ENCODE data around the gene TMUB2.

TMUB2 gene

GRCh38 chr17:44204441-44204882 lies 17.7 kb downstream of the TMUB2 start:
- DNase-seq = no peak

GRCh38 chr17:44205962-44206824 lies 19.4 kb downstream of the TMUB2 start:
- no peak for DNase-seq

- DNase-seq = no peak
Measured at GRCh38 chr17:44206825-44207155, 20.0 kb downstream of the TMUB2 start.

- no peak for DNase-seq
Measured at GRCh38 chr17:44207319-44207718, 20.5 kb downstream of the TMUB2 start.

DNA sequence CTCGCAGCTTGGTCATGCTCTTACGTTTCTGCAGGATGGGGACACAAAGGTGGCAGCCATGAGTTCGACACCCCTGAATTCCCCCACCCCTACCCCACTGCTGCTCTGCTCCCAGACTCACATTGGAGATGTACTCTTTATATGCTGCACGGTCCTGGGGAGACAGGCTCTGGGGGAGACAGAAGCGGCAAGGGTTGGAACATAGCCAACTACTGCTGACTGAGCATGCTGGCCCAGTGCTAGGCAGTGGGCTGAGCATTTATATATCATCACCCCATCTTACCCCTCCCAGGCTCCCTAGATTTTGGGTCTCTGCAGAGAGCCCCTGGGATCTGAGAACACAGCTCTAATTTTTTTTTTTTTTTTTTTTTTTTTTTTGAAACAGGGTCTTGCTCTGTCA lies 21.0 kb downstream of the TMUB2 start:
- no peak for DNase-seq

DNA sequence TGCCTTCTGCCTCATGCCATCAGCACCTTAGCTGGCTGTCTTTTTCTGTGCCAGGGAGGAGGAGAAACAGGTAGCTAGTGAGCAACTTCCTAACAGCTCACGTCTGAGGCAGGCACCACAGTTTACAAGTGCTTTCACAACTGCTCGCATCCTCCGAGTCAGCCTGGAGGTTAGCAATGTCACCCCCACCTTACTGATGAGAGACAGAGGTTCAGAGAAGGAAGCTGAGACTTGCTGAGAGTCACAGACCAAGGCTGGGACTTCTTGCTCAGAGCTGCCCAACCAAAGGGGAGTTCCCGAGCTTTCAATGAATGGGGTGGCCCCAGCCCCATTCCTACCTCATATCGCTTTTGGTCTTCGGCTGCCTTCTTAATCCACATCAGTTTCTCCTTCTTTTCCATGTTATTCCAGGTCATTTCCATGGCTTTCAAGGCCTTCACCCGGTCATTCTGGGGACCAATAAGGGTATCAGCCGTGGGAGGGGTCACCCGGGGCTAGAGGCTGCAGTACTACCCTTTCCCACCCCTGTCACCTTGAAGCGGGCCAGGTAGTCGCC lies 23.1 kb downstream of the TMUB2 start:
- DNase-seq = no peak

DNA sequence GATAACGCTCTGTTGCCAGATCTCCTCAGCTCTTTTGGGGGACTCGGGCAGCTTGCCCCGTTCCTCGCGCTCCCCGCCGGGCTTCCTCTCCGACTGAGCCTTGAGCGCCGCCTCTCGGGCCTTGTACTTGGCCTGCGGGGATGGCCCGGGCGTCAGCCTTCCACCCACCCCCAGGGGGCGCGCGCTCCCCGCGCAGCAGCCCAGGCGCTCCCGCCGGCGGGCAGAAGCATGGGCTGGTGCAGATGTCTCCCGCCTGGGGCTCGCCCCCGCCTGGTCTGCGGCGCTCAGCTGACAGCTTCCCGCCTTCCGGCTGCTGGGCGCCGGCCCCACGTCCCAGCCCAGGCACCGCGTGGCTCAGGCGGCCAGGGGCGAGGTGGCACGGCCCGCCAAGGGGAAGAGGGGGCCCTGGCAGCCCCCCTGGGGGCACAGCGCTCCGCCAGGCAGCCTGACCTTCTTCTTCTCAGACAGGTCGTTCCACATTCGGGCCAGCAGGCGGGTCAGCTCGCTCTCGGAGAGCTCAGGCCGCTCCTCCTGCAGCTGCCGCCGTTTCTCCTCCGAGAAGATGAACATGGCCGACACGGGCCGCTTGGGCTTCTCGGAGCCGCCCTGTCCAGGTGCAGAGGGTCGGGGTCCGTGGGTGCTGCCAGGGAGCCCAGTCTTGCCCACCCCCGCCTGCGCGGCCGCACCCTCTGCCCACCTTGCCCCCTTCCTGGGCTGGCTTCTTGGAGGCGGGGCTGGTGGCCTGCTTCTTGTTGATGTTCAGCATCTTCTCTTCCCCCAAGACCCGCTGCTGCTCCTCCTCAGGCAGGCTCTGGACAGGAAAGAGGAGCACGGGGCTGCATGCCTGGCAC lies 23.8 kb downstream of the TMUB2 start:
- DNase-seq = peak; percentile 63

DNA sequence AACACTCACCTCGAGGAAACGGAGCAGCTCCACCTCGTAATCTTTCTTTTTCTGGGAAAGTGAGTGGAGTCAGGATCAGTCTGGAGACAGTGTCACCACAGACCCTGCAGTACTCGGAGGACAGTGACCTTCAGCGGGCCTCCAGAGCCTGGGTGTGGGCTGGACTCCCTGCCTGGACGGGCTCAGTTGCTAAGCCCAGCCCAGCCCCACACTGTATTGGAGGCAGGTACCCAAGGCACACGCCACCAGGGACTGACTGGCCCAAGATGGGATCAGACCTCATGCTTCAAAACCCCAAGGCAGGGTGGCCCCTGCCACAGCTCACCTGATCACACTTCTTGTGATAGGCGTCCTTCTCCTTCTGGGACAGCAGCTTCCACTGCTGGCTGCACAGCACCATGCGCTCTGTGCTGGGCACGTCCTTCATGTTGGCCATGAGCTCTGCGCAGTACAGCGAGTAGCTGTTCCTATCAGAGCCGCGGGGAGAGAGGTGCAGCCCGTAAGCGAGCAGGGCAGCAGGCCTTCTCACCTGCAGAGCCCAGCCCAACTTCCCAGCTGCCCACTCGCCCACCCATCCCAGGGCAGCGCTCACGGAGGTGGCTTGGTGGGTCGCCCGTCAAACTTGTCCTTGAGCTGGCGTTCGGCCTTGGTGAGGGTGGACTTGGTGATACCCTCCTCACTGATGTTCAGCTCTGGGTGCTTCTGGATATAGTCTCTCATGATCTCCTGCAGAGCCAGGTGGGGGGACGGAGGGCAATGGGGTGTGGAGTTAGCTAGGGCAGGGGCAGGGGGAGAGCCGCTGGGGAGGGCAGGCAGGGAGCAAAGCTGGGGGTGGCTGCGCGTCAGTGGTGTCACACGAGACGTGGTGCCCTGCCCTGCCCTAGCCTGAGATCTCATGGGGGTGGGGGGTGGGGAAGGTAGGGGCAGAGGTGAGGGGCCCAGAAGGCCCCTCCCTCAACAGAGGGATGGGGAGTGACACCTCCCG lies 24.8 kb downstream of the TMUB2 start:
- DNase-seq = no peak

DNA sequence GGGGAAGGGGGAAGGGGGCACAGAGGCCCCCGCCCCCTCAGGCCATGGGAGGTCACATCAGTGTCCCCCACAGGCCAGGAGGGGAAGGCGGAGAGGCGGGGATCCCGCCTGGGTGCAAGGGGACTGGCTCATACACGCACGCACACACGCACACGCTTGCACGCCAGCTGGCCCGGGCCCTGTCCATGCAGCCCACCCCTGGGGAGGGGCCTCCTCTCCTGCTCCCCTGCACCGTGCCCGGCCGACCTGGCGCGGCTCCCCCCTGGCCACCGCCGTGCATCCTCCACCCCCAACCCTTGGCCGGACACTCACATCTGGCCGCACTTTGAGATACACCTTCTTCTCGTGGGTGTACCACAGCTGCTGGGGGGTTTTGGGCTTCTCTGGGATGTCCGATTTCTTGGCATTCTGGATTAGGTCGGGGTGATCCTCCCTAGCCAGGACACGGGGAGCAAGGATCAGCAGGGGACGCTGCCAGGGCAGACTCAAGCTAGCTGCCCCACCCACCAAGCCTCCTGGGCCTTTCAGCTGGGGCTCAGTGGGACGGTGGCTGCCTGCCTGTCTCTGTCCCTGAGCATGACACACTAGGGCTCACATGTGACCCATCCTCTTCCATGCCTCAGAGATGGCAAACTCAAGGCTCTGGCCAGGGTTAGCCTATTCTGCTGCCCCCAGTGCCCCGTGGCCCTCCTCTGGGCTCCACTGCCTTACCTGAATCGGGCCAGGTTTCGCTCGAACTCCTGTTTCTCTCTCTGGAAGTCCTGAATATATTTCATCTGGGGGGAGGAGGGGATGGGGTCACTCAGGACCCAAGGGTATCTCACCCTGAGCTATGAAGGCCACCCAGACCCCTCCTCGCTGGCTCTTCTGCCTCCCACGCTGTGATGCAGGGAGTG lies 26.0 kb downstream of the TMUB2 start:
- DNase-seq = no peak

DNA sequence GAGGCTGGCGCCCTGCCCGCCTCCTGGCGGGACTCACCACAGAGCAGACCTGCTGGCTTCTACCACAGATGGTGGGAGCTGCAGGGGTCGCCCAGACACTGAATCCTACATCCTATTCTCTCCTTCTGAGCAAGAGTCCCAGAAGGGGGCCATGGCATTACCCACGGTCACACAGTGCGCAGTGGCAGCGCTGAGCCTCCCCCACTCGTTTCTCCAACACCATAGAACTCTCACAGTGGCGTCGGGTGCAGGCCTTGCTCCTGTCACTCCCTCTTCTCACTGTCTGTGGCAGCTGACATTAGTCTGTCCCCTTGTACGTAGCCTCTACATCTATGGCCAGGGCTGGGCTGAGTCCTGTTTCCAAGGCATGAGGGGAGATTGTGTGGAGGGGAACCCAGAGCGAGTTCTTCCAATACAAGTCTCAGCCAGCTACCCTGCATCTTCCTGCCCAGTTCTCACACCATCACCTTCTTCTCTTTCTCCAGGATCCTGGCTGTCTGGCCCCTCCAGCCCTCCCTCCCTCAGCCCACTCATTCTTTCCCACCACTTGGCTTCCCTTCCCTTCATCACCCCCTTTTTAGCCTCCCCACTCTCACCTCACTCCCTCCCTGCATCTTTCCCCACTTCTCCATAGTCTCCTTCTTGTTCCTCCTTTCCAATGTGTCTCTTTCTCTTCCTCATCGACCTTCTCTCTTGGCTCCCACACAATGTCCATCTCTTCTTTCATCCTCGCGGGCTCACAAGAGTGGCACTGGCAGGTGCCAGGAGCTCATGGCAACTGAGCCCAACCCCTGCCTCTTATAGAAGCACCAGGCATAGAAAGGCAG lies 26.8 kb downstream of the TMUB2 start:
- DNase-seq = no peak

DNA sequence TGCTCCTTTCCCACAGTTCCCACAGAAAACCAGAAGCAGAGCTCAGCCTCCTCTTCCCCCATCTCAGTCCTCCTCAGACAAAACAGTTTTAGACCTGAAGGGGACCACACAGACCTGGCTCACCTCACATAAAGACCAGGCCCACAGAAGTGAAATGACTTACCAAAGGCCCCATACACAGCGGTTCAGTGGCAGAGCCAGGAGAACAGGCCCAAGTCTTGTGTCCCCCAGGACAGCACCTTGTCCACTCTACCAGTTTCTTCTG lies 27.4 kb downstream of the TMUB2 start:
- no peak for DNase-seq

DNA sequence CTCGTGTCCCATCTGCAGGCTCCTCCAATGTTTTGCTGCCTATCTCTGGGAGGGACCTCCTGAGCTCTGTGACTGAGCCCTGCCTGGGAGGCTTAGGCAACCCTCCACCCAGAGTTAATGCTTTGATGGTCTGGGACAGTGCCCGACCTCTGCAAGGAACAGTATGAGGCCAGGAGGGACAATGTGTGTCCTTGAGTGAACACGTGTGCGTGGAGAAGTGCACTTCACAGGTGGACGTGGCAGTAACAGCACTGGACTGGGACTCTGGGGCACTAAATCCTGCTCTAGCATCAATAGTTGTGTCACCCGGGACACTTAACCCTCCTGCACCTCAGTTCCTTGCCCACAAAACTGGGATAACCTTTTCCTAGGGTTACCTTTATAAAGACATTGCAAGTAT lies 28.1 kb downstream of the TMUB2 start:
- no peak for DNase-seq

GRCh38 chr17:44216173-44216572 lies 29.4 kb downstream of the TMUB2 start:
- no peak for DNase-seq

DNA sequence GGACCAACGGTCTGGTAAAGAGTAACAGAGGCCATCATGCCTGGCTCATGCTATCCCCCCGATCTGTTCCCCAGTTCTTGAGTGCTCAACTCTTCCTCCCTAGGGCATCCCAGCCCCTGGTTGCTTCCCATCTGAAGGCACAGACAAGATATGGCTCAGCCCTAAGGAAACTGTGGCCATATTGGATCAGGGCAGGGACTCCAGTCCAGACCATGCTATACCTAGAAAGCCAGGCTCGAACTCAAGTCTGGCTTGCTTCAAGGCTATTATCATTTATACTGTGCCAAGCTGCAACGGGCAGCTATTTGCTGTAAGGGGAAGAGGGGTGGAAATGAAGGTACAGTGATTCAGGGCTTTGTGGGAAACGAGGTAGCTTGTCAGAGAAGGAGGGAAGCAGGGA lies 29.9 kb downstream of the TMUB2 start:
- DNase-seq = no peak

DNA sequence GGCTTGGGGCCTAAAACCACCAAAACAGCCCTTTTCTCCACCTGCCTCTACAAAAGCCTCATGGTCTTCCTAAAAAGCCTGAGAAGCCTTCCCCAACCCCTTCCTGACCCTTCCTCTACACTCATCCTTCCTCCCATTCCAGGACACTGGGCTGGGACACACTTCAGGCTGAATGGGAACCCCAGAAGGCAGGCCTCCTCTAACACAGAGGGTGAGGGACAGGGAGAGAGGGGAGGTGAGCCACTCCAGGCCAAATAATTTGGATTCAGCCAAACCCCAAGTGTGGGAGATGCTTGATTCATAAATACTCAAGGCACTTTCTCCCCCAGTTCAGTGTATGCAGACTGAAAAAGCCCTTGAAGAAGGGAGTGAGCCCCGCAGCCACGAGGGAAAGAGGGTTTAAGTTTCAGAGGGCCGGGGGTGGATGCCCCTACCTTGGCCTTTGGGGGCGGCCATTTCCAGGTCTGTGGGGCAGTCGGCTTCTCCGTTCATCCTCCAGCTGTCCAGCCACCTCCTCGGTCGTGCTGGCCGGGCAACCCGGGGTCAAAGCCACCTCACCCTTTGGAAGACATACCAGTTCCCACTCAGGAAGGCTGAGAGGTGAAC lies 31.1 kb downstream of the TMUB2 start:
- no peak for DNase-seq

DNA sequence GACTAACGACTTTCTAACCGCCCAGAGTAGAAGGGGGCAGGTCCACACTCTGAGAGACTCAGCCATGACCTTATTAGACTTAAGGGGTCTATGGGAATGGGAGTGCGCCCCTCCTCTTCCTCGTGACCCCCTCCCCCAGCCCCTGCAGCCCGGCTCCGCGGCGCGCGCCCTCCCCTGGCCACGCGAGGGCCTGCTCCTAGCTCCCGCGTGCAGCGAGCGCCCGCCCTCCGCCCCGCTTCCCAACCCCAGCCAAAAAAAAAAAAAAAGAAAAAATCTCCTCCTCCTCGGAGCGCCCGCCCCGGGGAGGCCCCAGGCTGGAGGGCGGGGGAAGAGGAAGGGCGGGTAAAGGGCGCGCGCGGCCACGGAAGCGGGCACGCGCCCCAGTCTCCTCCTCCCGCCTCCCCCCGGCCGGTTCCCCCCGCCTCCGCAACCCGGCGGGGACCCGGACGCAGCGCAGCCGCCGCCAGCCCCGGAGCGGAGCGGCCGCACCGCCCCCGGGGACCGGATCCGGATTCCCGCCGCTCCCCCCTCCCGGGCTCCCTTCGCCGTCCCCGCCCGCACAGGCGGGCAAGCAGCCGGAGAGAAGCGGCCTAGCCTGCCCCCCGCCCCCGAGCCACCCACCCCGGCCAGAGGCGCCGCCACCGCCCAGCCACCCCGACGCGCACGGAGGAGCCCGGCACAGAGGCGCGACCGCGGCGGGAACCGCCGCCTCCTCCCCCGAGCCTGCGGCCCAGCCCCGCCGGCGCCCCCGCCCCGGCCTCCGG lies 31.8 kb downstream of the TMUB2 start:
- DNase-seq = peak; percentile 69

DNA sequence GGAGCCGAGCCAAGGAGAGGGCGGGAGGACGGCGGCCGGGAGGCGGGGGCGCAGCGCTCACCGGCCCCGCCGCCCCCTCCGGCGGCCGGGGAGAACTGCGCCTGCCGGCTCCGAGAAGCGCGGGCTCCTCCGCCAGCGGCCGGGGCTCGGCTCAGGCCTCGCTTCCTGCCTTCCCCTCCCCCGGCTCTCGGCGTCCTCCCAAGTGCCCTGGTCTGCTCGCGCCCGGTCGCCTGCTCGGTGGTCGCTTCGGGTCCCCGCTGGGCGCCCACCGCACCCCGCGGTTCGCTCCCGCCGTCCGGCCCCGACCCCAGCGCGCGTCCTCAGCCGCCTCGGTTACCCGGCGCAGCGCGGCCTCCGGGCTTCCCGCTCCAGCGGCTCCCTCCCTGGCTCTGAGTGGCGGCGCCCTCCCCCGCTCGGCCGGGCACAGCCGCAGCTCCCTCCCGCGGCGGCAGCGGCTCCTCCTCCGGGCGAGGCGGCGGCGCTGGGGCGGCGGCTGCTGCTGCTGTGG lies 32.4 kb downstream of the TMUB2 start:
- DNase-seq = peak; percentile 17

GRCh38 chr17:44219616-44220212 lies 32.9 kb downstream of the TMUB2 start, which contains the start of gene UBTF:
Gene UBTF, minus strand, starts transcription at chr17:44219675. Its CDS starts 1,446 bp downstream, at chr17:44218229.
- DNase-seq = peak; percentile 44
